ENCODE results near the gene HCN3. TPM values are rescaled to one million over a fixed set of nuclear protein-coding genes. Genes with fewer than 3 reads are reported as not detected.

HCN3 gene
- total RNA-seq, 1 experiment from 2014 or later = 5.4 TPM

DNA sequence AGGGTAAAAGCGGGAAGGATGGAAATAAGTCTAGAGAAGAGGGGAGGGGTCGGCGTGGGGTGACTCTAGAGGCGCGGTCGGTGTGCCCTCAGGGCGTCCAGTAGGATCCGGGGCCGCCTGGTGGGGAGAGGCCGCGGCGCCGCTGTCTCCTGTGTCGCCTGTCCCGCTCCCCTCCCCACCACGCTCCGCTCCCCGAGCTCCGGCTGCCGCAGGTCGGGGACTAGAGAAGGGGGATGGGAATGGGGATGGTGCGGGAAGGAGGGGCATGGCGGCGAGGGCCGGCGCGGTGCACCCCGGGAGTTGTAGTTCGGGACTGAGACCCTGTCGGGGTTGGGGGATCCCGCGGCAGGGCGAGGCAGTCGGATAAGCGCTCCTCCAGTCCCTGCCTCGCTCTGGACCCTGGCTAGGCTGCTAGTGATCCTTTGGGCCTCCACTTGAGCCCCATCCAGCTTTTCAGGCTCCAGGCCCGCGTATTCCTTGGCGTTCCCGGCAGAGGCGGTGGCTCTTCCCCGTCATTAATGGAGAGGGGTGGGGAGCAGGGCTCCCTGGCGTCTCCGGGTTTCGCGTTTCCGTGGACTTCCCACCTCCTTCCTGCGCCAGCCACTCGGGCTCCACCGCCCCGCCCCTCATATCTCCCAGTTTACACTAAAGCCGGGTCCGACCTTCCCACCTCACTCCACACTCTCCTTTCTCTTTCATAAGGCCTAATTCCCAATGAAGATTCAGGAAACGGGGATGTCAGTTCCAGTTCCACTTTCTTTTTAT lies 21.8 kb upstream of the HCN3 start, which contains the start of gene ENTREP3:
ENTREP3 (minus strand) TSS at position 241 of the 765 bp plus-strand sequence. CDS start 606 bp downstream, outside the sequence.
- Mint-ChIP-seq H3K4me3 (peak within 1 kb of the TSS; percentile 73 to 88), H3K4me1 (peaks cover 29 to 30% of the 10 kb centered on the region in 2 experiments), H3K27ac (peak within 1 kb of the TSS in 2 of 3 experiments; percentile 70 to 90), H3K27me3 (ENCODE audit: low read depth) (no peaks in the 10 kb centered on the region; the same call in 1 of the 2 replicates), H3K9me3 (no peaks in the 10 kb centered on the region), H3K36me3 (ENCODE audit: insufficient read depth in 1 of 3, low read depth in 3 of 3) (peaks cover 11 to 36% (median 31%) of the 10 kb centered on the region in 3 experiments; a peak in 6 of 7 replicates)
- H3K9ac ChIP-seq (ENCODE audit: extremely low read depth, insufficient read length, low read length) = peak within 1 kb of the TSS; percentile 26
- no peak within 1 kb of the TSS for H3K27ac ChIP-seq (ENCODE audit: insufficient read length, low read depth, low read length)
- no peaks in the 10 kb centered on the region for H3K27me3 ChIP-seq (ENCODE audit: insufficient read depth, low read length)
- H3K9me3 ChIP-seq (ENCODE audit: control insufficient read depth, low read depth, low read length) = no peaks in the 10 kb centered on the region
- no peak within 1 kb of the TSS for H4K5ac ChIP-seq (ENCODE audit: insufficient read length, low read depth, low read length)
- no peaks in the 10 kb centered on the region for H3K79me2 ChIP-seq (ENCODE audit: insufficient read depth, low read length)
- H2BK15ac ChIP-seq (ENCODE audit: low read depth, low read length) = no peak within 1 kb of the TSS; the same call in 1 of the 2 replicates
- H3T11ph ChIP-seq (ENCODE audit: low read length) = no peak within 1 kb of the TSS
- peak within 1 kb of the TSS; percentile 67 for H3K4me2 ChIP-seq (ENCODE audit: insufficient read depth, insufficient read length, low read length)
- H2BK12ac ChIP-seq (ENCODE audit: insufficient read length, low read depth, low read length) = no peak within 1 kb of the TSS
- H2BK20ac ChIP-seq (ENCODE audit: low read depth, low read length, poor library complexity, severe bottlenecking) = no peak within 1 kb of the TSS
- peaks cover 4% of the 10 kb centered on the region; the same call in 1 of the 2 replicates for H3K4me1 ChIP-seq (ENCODE audit: insufficient read depth, low read length)
- H3K18ac ChIP-seq (ENCODE audit: insufficient read length, low read depth, low read length) = no peak within 1 kb of the TSS
- H3K79me1 ChIP-seq (ENCODE audit: insufficient read depth, low read depth, low read length, poor library complexity, severe bottlenecking) = no peaks in the 10 kb centered on the region
- no peak within 1 kb of the TSS for H3K23ac ChIP-seq (ENCODE audit: insufficient read length, low read depth, low read length)
- no peak within 1 kb of the TSS for H2BK120ac ChIP-seq (ENCODE audit: low read depth, low read length, poor library complexity, severe bottlenecking)
- no CpG with 5 or more reads among the region's 54 CpGs for WGBS (ENCODE audit: extremely low coverage, insufficient read length, low lambda C conversion rate)
- H2AFZ ChIP-seq (ENCODE audit: low read length) = no peak within 1 kb of the TSS
- H4K91ac ChIP-seq (ENCODE audit: insufficient read length, low read depth, low read length) = no peak within 1 kb of the TSS
- H2AK5ac ChIP-seq (ENCODE audit: insufficient read length, low read length) = no peak within 1 kb of the TSS
- peaks cover 14% of the 10 kb centered on the region for H3K23me2 ChIP-seq (ENCODE audit: insufficient read length, low read depth, low read length, poor library complexity, severe bottlenecking)
- H3K14ac ChIP-seq (ENCODE audit: insufficient read depth, low read length) = peak within 1 kb of the TSS; percentile 55; the same call in 1 of the 2 replicates
- no peaks in the 10 kb centered on the region for H4K20me1 ChIP-seq (ENCODE audit: control insufficient read depth, insufficient read depth, insufficient read length)
- H4K8ac ChIP-seq (replicated peaks; ENCODE audit: insufficient read length, low read depth, low read length) = no peak within 1 kb of the TSS
- no peak within 1 kb of the TSS for H2BK5ac ChIP-seq (ENCODE audit: insufficient read length, low read length)
- no peak within 1 kb of the TSS for H3K56ac ChIP-seq (ENCODE audit: insufficient read length, low read depth, low read length)
- TF ChIP-seq, protein P1, sequence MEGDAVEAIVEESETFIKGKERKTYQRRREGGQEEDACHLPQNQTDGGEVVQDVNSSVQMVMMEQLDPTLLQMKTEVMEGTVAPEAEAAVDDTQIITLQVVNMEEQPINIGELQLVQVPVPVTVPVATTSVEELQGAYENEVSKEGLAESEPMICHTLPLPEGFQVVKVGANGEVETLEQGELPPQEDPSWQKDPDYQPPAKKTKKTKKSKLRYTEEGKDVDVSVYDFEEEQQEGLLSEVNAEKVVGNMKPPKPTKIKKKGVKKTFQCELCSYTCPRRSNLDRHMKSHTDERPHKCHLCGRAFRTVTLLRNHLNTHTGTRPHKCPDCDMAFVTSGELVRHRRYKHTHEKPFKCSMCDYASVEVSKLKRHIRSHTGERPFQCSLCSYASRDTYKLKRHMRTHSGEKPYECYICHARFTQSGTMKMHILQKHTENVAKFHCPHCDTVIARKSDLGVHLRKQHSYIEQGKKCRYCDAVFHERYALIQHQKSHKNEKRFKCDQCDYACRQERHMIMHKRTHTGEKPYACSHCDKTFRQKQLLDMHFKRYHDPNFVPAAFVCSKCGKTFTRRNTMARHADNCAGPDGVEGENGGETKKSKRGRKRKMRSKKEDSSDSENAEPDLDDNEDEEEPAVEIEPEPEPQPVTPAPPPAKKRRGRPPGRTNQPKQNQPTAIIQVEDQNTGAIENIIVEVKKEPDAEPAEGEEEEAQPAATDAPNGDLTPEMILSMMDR (conservative IDR thresholded peaks at IDR 0.05) = peak; percentile 32; the same call in 1 of the 3 replicates
- DNase-seq = peak; percentile 94
- no peak within 1 kb of the TSS for H3K4ac ChIP-seq (ENCODE audit: low read depth, low read length)

Measured in H9 (cell line).